Coronary artery (tissue), 2 donors: ENCODE data around the gene SH3BP5.

Experiments
- DNase-seq: peaks from one replicate; pipeline ENCODE4 v3.0.0-alpha.2; 2017; ENCODE audit warnings: low spot score
- H3K27ac ChIP-seq, 2 donors: fragments of 200-600 bp; sonication (generic); one replicate each; pipeline ENCODE4 v1.5.1; 2016 to 2019
- H3K4me3 ChIP-seq: fragments of 200-600 bp; sonication (generic); 2 replicates; pipeline ENCODE4 v1.5.1; 2016; ENCODE audit warnings: mild to moderate bottlenecking, moderate library complexity
- CTCF ChIP-seq: fragments of 200-600 bp; sonication (generic); IDR thresholded peaks from one replicate; pipeline ENCODE4 v1.5.1; 2019; ENCODE audit warnings: antibody characterized with exemption

The SH3BP5 gene

GRCh38 chr3:15332405-15333098 lies at the start of gene SH3BP5:
SH3BP5 (minus strand) TSS chr3:15332586; CDS start chr3:15332408, 178 bp downstream.
- TF ChIP-seq CTCF, result peak; percentile 60
- Histone ChIP-seq H3K27ac (peak within 1 kb of the TSS; percentile 88 to 92), H3K4me3 (peak within 1 kb of the TSS; percentile 84)
- DNase-seq, result peak; percentile 85

GRCh38 chr3:15380980-15381890 lies 48.8 kb upstream of the SH3BP5 start:
- no peak overlapping the region for H3K4me3 ChIP-seq
- DNase-seq, result no peak
- no peak for TF ChIP-seq CTCF
- no peak overlapping the region for H3K27ac ChIP-seq

- H3K4me3 ChIP-seq, result peak overlapping the region; percentile 49
- H3K27ac ChIP-seq, result peak overlapping the region; percentile 21 to 87
- DNase-seq, result peak; percentile 97
- peak; percentile 65 for TF ChIP-seq CTCF
Measured at GRCh38 chr3:15377961-15378791, 45.8 kb upstream of the SH3BP5 start.

GRCh38 chr3:15375461-15376000 lies 43.1 kb upstream of the SH3BP5 start:
- H3K4me3 ChIP-seq, result no peak overlapping the region
- no peak overlapping the region for H3K27ac ChIP-seq
- no peak for DNase-seq
- TF ChIP-seq CTCF, result no peak

- no peak for TF ChIP-seq CTCF
- Histone ChIP-seq H3K27ac (no peak overlapping the region), H3K4me3 (no peak overlapping the region)
- DNase-seq, result no peak
Measured at GRCh38 chr3:15372918-15373317, 40.5 kb upstream of the SH3BP5 start.

GRCh38 chr3:15368561-15369135 lies 36.3 kb upstream of the SH3BP5 start:
- H3K27ac ChIP-seq, result peak overlapping the region in 1 of 2 donors; percentile 31
- no peak for TF ChIP-seq CTCF
- no peak for DNase-seq
- H3K4me3 ChIP-seq, result no peak overlapping the region
